MM.1S (cell line): ENCODE measurements around the gene MAEA.

Experiments
- CTCF ChIP-seq: fragments of 300-600 bp; sonication (generic); IDR thresholded peaks from 2 replicates; pipeline ENCODE4 v1.5.1; 2016; ENCODE audit warnings: antibody characterized with exemption, low read length, mixed read lengths
- EZH2phosphoT487 ChIP-seq: fragments of 300-600 bp; sonication (generic); IDR thresholded peaks from 2 replicates; pipeline ENCODE4 v1.6.1; 2018; ENCODE audit warnings: antibody characterized with exemption, low read length

GRCh38 chr4:1369091-1369450 lies 79.4 kb downstream of the MAEA start:
- no peak for TF ChIP-seq CTCF
- TF ChIP-seq EZH2phosphoT487: no peak
